ENCODE measurements around the gene ATRNL1.

The ATRNL1 gene

DNA sequence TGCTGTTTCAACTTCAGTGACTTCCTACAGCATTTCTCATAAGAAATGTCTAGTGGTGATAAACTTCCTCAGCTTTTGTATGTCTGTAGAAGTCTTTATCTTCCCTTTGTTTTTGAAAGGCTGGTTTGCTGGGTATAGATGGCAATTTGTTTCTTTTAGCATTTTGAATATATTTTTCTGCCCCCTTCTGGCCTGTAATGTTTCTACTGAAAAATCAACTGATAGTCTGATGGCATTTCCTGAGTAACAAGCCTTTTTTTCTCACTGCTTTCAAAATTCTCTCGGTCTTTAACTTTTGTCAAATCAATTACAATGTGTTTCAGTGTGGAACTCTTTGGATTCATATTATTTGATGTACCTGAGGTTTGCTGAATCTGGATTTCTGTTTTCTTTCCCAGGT lies 487.1 kb downstream of the ATRNL1 start:
- Mint-ChIP-seq H3K36me3 (ENCODE audit: low read depth) (no peaks in the 10 kb centered on the region), H3K27ac (no peak overlapping the region), H3K4me3 (no peak overlapping the region), H3K9me3 (peaks cover 16% of the 10 kb centered on the region), H3K27me3 (no peaks in the 10 kb centered on the region), H3K4me1 (ENCODE audit: low read depth) (no peaks in the 10 kb centered on the region)
- intact Hi-C loops (cut with micrococcal nuclease), result no loop called here

DNA sequence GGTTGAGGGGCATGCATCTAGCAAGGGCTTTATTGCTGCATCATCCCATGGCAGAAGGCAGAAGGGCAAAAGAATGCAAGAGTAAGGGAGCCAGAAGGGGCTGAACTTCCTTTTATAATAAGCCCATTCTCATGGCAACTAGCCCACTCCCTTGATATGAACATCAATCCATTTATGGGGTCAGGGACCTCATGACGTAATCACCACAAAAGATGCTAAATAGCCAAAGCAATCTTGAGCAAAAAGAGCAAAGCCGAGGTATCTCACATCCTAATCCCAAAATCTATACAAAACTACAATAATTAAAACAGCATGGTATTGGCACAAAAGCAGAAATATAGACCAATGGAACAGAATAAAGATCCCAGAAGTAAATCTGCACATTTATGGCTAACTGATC lies 499.9 kb downstream of the ATRNL1 start:
- Mint-ChIP-seq H3K27ac (no peak overlapping the region), H3K36me3 (ENCODE audit: low read depth) (no peaks in the 10 kb centered on the region), H3K27me3 (no peaks in the 10 kb centered on the region), H3K9me3 (peaks cover 9% of the 10 kb centered on the region), H3K4me3 (no peak overlapping the region), H3K4me1 (ENCODE audit: low read depth) (no peaks in the 10 kb centered on the region)
- intact Hi-C loops (cut with micrococcal nuclease), result no loop called here

DNA sequence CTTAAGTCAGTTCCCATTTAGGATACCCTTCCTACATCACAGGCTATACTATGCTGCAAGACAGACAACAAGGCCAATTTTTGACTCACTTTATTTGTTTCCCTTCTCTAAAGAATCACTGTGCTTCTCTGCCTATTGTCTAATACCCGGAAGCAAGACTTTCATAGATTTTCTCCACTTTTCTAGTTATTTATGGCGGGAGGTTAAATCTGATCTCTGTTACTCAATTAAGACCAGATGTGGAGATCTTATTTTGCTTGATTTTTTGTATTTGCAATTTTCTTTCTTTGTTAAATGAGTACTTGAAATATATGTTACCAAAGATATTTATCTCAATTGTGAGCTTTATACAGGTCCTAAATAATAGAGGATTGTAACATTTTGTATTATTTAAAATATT lies 511.5 kb downstream of the ATRNL1 start:
- H3K4me3 Mint-ChIP-seq, result no peak overlapping the region
- H3K27me3 Mint-ChIP-seq, result no peaks in the 10 kb centered on the region
- H3K4me1 Mint-ChIP-seq (ENCODE audit: low read depth), result no peaks in the 10 kb centered on the region
- no peaks in the 10 kb centered on the region for H3K9me3 Mint-ChIP-seq
- no peak overlapping the region for H3K27ac Mint-ChIP-seq
- no peaks in the 10 kb centered on the region for H3K36me3 Mint-ChIP-seq (ENCODE audit: low read depth)
- intact Hi-C loops (cut with micrococcal nuclease), result no loop called here

DNA sequence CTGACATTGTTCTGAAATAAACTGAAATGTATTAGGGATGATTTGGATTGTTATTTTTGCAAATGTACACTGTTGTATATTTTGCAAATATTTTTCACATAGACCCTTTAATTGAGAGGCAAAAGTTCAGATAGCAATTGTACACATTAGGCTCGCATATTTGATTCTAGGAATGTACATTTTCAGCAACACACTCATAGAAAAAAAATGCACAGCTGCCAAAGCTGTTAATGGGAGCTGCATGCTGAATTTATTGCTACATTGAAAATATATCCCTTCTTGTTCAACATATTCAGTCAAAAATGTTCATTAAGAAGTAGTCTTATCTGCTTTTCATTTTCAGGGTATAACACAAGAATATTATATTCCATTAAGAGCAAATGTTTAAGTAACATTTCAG lies 512.9 kb downstream of the ATRNL1 start:
- Mint-ChIP-seq H3K4me3 (no peak overlapping the region), H3K36me3 (ENCODE audit: low read depth) (no peaks in the 10 kb centered on the region), H3K27ac (no peak overlapping the region), H3K9me3 (no peaks in the 10 kb centered on the region), H3K27me3 (no peaks in the 10 kb centered on the region), H3K4me1 (ENCODE audit: low read depth) (no peaks in the 10 kb centered on the region)
- intact Hi-C loops (cut with micrococcal nuclease), result no loop called here

DNA sequence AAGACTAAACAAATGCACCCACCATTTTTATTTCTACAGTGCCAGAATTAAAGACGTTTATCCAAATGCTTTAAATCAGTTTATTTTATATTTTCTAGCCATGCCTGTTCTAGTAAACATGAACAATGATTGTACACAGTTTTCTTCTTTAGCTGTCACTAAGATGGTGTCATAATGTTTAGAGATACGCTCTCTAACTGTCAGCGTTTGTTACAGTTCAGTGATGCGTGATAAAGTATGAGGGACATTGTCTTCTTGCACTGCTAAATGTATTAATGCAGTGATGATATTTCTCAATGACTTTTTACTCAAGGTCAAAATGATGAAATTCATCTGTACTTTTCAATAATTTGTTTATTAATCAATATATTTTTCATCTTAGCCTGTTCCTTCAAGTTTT lies 513.6 kb downstream of the ATRNL1 start:
- no peak overlapping the region for H3K4me3 Mint-ChIP-seq
- intact Hi-C loops (cut with micrococcal nuclease), result no loop called here
- H3K36me3 Mint-ChIP-seq (ENCODE audit: low read depth), result no peaks in the 10 kb centered on the region
- H3K9me3 Mint-ChIP-seq, result no peaks in the 10 kb centered on the region
- no peaks in the 10 kb centered on the region for H3K27me3 Mint-ChIP-seq
- H3K4me1 Mint-ChIP-seq (ENCODE audit: low read depth), result no peaks in the 10 kb centered on the region
- H3K27ac Mint-ChIP-seq, result no peak overlapping the region

DNA sequence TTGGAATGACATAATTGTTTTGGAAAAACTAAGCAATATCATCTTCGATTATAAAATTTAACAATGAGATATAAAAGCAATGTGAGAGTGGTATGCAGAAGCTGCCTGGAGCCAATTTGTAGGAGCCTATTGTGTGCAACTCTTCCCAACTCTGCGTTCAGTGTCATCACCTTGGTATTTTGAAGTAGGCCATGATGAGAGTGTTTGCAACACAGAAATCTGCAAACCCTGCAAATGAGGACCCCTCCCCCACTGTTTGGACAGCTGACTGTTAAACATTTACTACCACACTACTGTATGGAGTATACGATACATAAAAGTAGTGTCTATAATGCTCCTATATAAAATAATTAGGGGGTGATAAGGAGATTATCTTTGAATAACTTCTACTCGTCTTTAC lies 531.3 kb downstream of the ATRNL1 start:
- Mint-ChIP-seq H3K4me3 (no peak overlapping the region), H3K36me3 (ENCODE audit: low read depth) (no peaks in the 10 kb centered on the region), H3K4me1 (ENCODE audit: low read depth) (no peaks in the 10 kb centered on the region), H3K27me3 (no peaks in the 10 kb centered on the region), H3K9me3 (peaks cover 6% of the 10 kb centered on the region), H3K27ac (no peak overlapping the region)
- intact Hi-C loops (cut with micrococcal nuclease), result no loop called here

DNA sequence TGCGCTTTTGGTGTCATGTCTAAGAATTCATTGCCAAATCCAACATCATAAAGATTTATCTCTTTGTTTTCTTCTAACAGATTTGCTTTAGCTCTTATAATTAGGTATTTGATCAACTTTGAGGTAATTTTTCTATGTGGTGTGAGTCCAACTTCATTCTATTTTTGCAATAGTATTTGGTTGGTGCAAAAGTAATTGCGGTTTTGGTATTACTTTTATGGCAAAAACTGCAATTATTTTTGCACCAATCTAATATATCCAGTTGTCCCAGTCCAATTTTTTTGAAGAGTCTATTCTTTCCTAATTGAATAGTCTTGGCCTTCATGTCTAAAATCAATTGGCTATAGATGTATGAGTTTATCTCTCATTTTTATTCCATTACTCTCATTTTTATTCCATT lies 535.5 kb downstream of the ATRNL1 start:
- no peak overlapping the region for H3K27ac Mint-ChIP-seq
- no peaks in the 10 kb centered on the region for H3K9me3 Mint-ChIP-seq
- H3K4me3 Mint-ChIP-seq, result no peak overlapping the region
- no peaks in the 10 kb centered on the region for H3K27me3 Mint-ChIP-seq
- intact Hi-C loops (cut with micrococcal nuclease), result no loop called here
- H3K4me1 Mint-ChIP-seq (ENCODE audit: low read depth), result no peaks in the 10 kb centered on the region
- no peaks in the 10 kb centered on the region for H3K36me3 Mint-ChIP-seq (ENCODE audit: low read depth)

DNA sequence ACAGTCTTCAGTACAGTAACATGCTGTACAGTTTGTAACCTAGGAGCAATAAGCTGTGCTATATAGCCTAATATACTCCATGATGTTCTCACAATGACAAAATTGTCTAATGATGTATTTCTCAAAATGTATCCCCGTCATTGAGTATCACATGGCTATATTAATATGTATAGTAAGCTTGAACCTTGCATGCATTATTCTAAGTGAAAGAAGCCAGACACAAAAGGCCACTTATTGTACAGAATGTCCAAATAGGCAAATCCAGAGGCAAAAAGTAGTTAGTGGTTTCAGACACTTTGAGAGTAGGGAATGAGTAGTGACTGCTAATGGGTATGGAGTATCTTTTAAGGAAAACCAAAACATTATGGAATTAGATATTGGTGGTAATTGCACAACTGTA lies 545.1 kb downstream of the ATRNL1 start:
- H3K36me3 Mint-ChIP-seq (ENCODE audit: low read depth), result no peaks in the 10 kb centered on the region
- H3K4me1 Mint-ChIP-seq (ENCODE audit: low read depth), result no peaks in the 10 kb centered on the region
- intact Hi-C loops (cut with micrococcal nuclease), result no loop called here
- H3K27me3 Mint-ChIP-seq, result no peaks in the 10 kb centered on the region
- no peak overlapping the region for H3K27ac Mint-ChIP-seq
- no peak overlapping the region for H3K4me3 Mint-ChIP-seq
- H3K9me3 Mint-ChIP-seq, result no peaks in the 10 kb centered on the region

DNA sequence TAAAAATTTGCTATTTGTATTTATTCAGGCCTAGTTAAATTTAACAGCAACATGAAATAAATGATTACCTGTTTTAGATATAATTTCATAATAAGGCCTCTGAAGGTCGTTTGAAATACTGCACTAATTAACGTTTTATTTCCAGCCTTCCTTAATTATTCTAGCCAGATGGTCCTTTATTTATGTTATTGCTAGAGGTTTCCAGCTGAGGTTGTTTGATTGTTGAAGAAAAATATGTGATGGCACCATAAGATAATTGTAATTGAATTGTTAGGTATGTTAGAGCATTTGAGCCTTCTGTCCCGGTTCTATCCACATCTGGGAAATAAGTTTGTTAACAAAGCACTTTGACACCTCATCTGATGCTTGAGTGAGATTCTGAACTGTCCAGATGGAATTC lies 556.1 kb downstream of the ATRNL1 start:
- H3K9me3 Mint-ChIP-seq, result no peaks in the 10 kb centered on the region
- intact Hi-C loops (cut with micrococcal nuclease), result no loop called here
- no peak overlapping the region for H3K4me3 Mint-ChIP-seq
- H3K27ac Mint-ChIP-seq, result no peak overlapping the region
- no peaks in the 10 kb centered on the region for H3K36me3 Mint-ChIP-seq (ENCODE audit: low read depth)
- no peaks in the 10 kb centered on the region for H3K4me1 Mint-ChIP-seq (ENCODE audit: low read depth)
- no peaks in the 10 kb centered on the region for H3K27me3 Mint-ChIP-seq

DNA sequence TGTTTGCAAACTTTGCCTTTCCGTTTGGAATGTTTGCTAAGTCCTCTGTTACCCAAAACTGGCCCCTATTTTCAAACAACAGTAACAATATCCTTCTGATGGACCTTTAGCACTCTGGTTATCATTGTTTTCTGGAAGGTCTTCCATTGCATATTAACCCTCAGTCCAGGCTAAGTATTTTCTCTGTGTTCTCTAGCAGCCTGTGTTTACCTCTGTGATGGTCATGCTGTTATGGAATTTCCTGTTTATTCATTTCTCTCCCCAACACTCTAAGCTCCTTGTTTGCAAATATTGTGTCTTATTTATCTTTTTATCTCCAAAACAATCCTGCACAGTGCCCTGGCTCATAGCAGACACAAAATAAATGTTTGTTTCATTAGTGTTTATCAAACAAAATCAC lies 560.3 kb downstream of the ATRNL1 start:
- Mint-ChIP-seq H3K36me3 (ENCODE audit: low read depth) (no peaks in the 10 kb centered on the region), H3K9me3 (no peaks in the 10 kb centered on the region), H3K27ac (no peak overlapping the region), H3K27me3 (no peaks in the 10 kb centered on the region), H3K4me3 (no peak overlapping the region), H3K4me1 (ENCODE audit: low read depth) (no peaks in the 10 kb centered on the region)
- intact Hi-C loops (cut with micrococcal nuclease), result no loop called here

DNA sequence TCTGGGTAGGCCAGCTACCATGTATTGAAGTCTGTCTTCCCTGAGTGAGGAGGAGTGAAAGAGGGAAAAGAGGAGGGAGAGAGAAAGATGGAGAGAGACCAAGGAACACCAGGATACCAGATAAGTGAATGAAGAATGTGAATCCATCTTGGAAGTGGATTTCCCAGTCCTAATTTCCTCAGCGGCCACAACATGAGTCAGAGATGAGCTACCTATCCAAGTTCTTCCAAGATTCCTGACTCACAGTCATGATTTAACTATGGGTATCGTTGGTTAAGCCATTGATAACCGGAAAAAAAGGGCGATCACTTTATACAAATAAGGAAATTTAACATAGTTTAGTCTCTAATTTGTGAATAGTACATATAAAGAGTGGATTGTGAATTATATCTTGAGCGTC lies 561.8 kb downstream of the ATRNL1 start:
- H3K9me3 Mint-ChIP-seq, result no peaks in the 10 kb centered on the region
- no peak overlapping the region for H3K27ac Mint-ChIP-seq
- no peaks in the 10 kb centered on the region for H3K4me1 Mint-ChIP-seq (ENCODE audit: low read depth)
- H3K4me3 Mint-ChIP-seq, result no peak overlapping the region
- H3K27me3 Mint-ChIP-seq, result no peaks in the 10 kb centered on the region
- H3K36me3 Mint-ChIP-seq (ENCODE audit: low read depth), result no peaks in the 10 kb centered on the region
- intact Hi-C loops (cut with micrococcal nuclease), result no loop called here

DNA sequence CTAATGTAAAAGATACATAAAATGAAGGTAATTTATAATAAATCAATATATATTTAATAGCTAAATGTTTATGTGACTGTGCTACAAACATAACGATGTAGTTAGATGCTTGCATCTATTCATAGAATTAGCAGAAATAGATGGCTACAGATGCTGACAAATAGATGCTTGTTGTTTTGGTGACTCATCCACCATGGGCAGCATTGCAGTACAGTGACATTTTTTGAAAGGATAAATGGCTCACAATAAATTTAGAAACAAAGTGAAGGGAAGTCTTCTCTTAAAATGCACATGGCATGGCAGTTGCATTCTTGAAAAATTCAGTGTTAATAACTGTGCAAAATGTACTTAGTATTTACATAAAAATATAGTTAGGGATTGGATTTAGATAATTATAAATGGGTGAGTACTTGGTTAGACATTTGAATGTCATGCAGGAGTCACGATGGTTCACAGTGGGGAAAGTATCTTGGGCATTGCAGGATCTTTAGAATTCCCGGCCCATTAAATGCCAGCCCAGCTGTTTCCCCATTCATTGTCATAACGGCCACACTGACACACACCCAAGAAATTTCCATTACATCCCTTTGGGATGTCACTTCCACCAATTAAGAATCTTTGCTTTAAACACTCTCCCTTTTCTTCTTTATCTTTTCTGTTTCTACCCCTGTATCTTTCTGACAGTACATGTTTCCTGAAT lies 564.1 kb downstream of the ATRNL1 start:
- no peaks in the 10 kb centered on the region for H3K4me1 Mint-ChIP-seq (ENCODE audit: low read depth)
- no peaks in the 10 kb centered on the region for H3K9me3 Mint-ChIP-seq
- H3K36me3 Mint-ChIP-seq (ENCODE audit: low read depth), result no peaks in the 10 kb centered on the region
- no peak overlapping the region for H3K4me3 Mint-ChIP-seq
- H3K27me3 Mint-ChIP-seq, result no peaks in the 10 kb centered on the region
- intact Hi-C loops (cut with micrococcal nuclease), result no loop called here
- no peak overlapping the region for H3K27ac Mint-ChIP-seq

DNA sequence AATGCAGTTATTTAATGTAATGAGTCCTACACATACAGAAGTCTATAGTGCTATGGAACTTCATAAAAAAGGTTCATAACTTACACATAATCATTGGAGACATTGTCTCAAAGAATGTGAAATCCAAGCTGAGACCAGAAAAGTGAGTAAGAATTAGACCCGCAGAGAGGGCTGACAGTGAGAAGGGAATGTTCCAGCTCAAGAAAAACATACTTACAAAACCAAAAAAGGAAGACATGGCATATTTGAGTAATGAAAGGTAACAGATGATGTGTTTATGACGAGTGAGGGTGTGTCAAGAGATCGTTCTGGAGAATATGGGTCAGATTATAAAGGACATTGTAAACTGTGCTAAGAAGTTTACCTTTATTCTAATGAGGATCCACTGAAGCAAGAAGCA lies 566.5 kb downstream of the ATRNL1 start:
- Mint-ChIP-seq H3K4me3 (no peak overlapping the region), H3K4me1 (ENCODE audit: low read depth) (no peaks in the 10 kb centered on the region), H3K36me3 (ENCODE audit: low read depth) (no peaks in the 10 kb centered on the region), H3K27me3 (no peaks in the 10 kb centered on the region), H3K27ac (no peak overlapping the region), H3K9me3 (no peaks in the 10 kb centered on the region)
- intact Hi-C loops (cut with micrococcal nuclease), result no loop called here

DNA sequence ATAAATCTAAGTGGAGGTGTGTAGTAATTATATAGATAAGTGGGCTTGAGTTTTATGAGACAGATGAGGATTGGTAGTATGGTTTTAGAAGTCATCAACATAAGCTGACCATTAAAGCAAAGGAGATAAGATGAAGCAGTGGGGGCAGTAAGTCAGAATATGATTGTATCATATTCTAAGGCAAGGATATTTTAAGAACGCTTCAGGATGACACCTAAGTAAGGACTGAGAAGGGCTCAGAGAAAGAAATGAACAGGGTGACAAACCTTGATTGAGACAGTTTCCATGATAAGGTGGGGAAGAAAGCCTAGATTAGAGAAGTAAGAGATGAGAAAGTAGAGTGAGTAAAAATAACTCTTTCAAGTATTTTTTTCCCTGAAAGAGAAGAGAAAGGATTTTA lies 567.2 kb downstream of the ATRNL1 start:
- intact Hi-C loops (cut with micrococcal nuclease), result no loop called here
- Mint-ChIP-seq H3K9me3 (no peaks in the 10 kb centered on the region), H3K4me1 (ENCODE audit: low read depth) (no peaks in the 10 kb centered on the region), H3K27me3 (no peaks in the 10 kb centered on the region), H3K27ac (no peak overlapping the region), H3K4me3 (no peak overlapping the region), H3K36me3 (ENCODE audit: low read depth) (no peaks in the 10 kb centered on the region)

DNA sequence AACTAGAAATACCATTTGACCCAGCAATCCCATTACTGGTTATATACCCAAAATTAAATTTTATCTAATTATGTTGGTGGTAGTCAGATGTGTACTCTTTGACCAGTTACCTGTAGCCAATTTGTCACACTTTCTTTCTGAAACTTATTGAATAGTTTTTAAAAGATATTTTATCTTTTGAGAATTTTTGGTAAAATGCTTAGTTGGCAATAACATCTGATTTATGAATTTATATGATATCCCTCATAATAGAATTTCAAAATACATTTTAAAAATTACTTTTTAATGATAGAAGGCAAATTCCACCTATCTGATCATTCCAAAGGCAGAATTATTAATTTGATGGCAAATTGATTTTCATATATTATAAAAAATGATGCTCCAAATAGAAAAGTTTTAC lies 569.3 kb downstream of the ATRNL1 start:
- H3K27ac Mint-ChIP-seq, result no peak overlapping the region
- no peaks in the 10 kb centered on the region for H3K9me3 Mint-ChIP-seq
- H3K4me3 Mint-ChIP-seq, result no peak overlapping the region
- intact Hi-C loops (cut with micrococcal nuclease), result no loop called here
- H3K27me3 Mint-ChIP-seq, result no peaks in the 10 kb centered on the region
- H3K4me1 Mint-ChIP-seq (ENCODE audit: low read depth), result no peaks in the 10 kb centered on the region
- H3K36me3 Mint-ChIP-seq (ENCODE audit: low read depth), result no peaks in the 10 kb centered on the region
